ENCODE measurements around the gene BNIP3. TPM values are rescaled to one million over a fixed set of nuclear protein-coding genes. Genes with fewer than 3 reads are reported as not detected.

BNIP3 gene
- total RNA-seq, 1 experiment from 2014 or later = 113 TPM

- no peak for TF ChIP-seq ZNF671 (CRISPR knock-in tag; IDR thresholded peaks at IDR 0.05)
- no peak for TF ChIP-seq ETV6 (CRISPR knock-in tag; IDR thresholded peaks at IDR 0.05)
Observed at GRCh38 chr10:132027423-132027983, 45.8 kb upstream of the BNIP3 start (continued).

GRCh38 chr10:132023092-132023811, 41.5 kb upstream of the BNIP3 start:
- H3K36me3 Mint-ChIP-seq = no peaks in the 10 kb centered on the region
- POLR2A ChIA-PET = interaction anchor here (0.7 to 0.8 kb wide), 2 partner anchors 50 to 124 kb away, joined by 3 to 4 read pairs; no protein-coding TSS in a partner anchor
- peaks cover 6% of the 10 kb centered on the region for H3K9me3 Mint-ChIP-seq
- H3K4me3 Mint-ChIP-seq = 0 out of 2 replicates have a peak overlapping the region, but pooled peaks have one; percentile 0
- DNase-seq (ENCODE audit: low spot score) = peak; percentile 88
- peaks cover 22% of the 10 kb centered on the region for H3K27me3 Mint-ChIP-seq (ENCODE audit: low read depth)
- peak; percentile 93 for ATAC-seq
- no peak overlapping the region for H3K27ac Mint-ChIP-seq
- TF ChIP-seq USF2 (CRISPR knock-in tag; IDR thresholded peaks at IDR 0.05) (no peak), CREB1 (CRISPR knock-in tag; IDR thresholded peaks at IDR 0.05) (no peak), MAX (CRISPR knock-in tag; IDR thresholded peaks at IDR 0.05) (0 out of 2 replicates have a peak, but pooled peaks have one; percentile 3), CTCF (IDR thresholded peaks at IDR 0.05) (peak; percentile 76), ZNF425 (CRISPR knock-in tag; conservative IDR thresholded peaks at IDR 0.05) (no peak), IRF1 (CRISPR knock-in tag; IDR thresholded peaks at IDR 0.05) (no peak), ZNF138 (CRISPR knock-in tag; conservative IDR thresholded peaks at IDR 0.05) (no peak)
- H3K4me1 Mint-ChIP-seq = peaks cover 8% of the 10 kb centered on the region
- CTCF ChIA-PET = interaction anchor here (0.6 to 3.9 kb wide), 54 partner anchors 9 to 366 kb away, joined by 3 to 112 read pairs (median 6); partner anchors contain the start of genes BNIP3, JAKMIP3 and PPP2R2D

GRCh38 chr10:132022241-132022640, 40.5 kb upstream of the BNIP3 start:
- Mint-ChIP-seq H3K36me3 (no peaks in the 10 kb centered on the region), H3K4me3 (no peak overlapping the region), H3K4me1 (peaks cover 8% of the 10 kb centered on the region), H3K27me3 (ENCODE audit: low read depth) (peaks cover 22% of the 10 kb centered on the region), H3K27ac (no peak overlapping the region), H3K9me3 (no peaks in the 10 kb centered on the region)
- ChIA-PET CTCF (interaction anchor here (0.8 to 3.9 kb wide), 18 partner anchors 14 to 367 kb away, joined by 3 to 112 read pairs (median 13); partner anchors contain the start of genes BNIP3 and JAKMIP3), POLR2A (interaction anchor here (0.8 kb wide), 1 partner anchor 49 kb away, joined by 4 read pairs; no protein-coding TSS in a partner anchor)
- ATAC-seq (no peak), DNase-seq (ENCODE audit: low spot score) (no peak)
- TF ChIP-seq TEAD4 (CRISPR knock-in tag; IDR thresholded peaks at IDR 0.05) (no peak), NR3C1 (CRISPR knock-in tag; conservative IDR thresholded peaks at IDR 0.05; ENCODE audit: low read depth) (no peak), SMAD4 (CRISPR knock-in tag; IDR thresholded peaks at IDR 0.05) (no peak), AFF4 (CRISPR knock-in tag; IDR thresholded peaks at IDR 0.05; ENCODE audit: borderline replicate concordance) (no peak)

Data from WTC11 (cell line).